Measurements from ENCODE around the gene RCAN2. TPM values are rescaled to one million over a fixed set of nuclear protein-coding genes. Genes with fewer than 3 reads are reported as not detected.

RCAN2 gene
- total RNA-seq, 1 donor from 2014 or later = 9.0 TPM

GRCh38 chr6:46296586-46296985 lies 194.7 kb downstream of the RCAN2 start:
- Histone ChIP-seq H3K27me3 (ENCODE audit: low read depth) (no peaks in the 10 kb centered on the region), H3K4me1 (no peaks in the 10 kb centered on the region), H3K27ac (no peak overlapping the region), H3K36me3 (no peaks in the 10 kb centered on the region), H3K9me3 (no peaks in the 10 kb centered on the region), H3K4me3 (no peak overlapping the region)
- DNase-seq = no peak
- no peak for ATAC-seq
- intact Hi-C loops (cut with DNase I) = no loop called here
- TF ChIP-seq CTCF (IDR thresholded peaks at IDR 0.05) = no peak

- no peak overlapping the region for H3K4me3 ChIP-seq
- DNase-seq = no peak
- no peaks in the 10 kb centered on the region for H3K27me3 ChIP-seq (ENCODE audit: low read depth)
- ATAC-seq = no peak
- no peaks in the 10 kb centered on the region for H3K36me3 ChIP-seq
- H3K9me3 ChIP-seq = no peaks in the 10 kb centered on the region
- TF ChIP-seq CTCF (IDR thresholded peaks at IDR 0.05) = no peak
- no peaks in the 10 kb centered on the region for H3K4me1 ChIP-seq
- H3K27ac ChIP-seq = no peak overlapping the region
- intact Hi-C loops (cut with DNase I) = no loop called here
These were observed 197.5 kb downstream of the RCAN2 start for GRCh38 chr6:46293641-46294316.

- intact Hi-C loops (cut with DNase I) = no loop called here
- DNase-seq (no peak), ATAC-seq (no peak)
- Histone ChIP-seq H3K27me3 (ENCODE audit: low read depth) (no peaks in the 10 kb centered on the region), H3K9me3 (no peaks in the 10 kb centered on the region), H3K4me3 (no peak overlapping the region), H3K36me3 (no peaks in the 10 kb centered on the region), H3K27ac (no peak overlapping the region), H3K4me1 (no peaks in the 10 kb centered on the region)
- no peak for TF ChIP-seq CTCF (IDR thresholded peaks at IDR 0.05)
These were observed 199.4 kb downstream of the RCAN2 start for GRCh38 chr6:46291880-46292279.

- H3K4me1 ChIP-seq = no peaks in the 10 kb centered on the region
- DNase-seq (no peak), ATAC-seq (no peak)
- no peaks in the 10 kb centered on the region for H3K9me3 ChIP-seq
- no peaks in the 10 kb centered on the region for H3K36me3 ChIP-seq
- intact Hi-C loops (cut with DNase I) = no loop called here
- no peak for TF ChIP-seq CTCF (IDR thresholded peaks at IDR 0.05)
- H3K27me3 ChIP-seq (ENCODE audit: low read depth) = no peaks in the 10 kb centered on the region
- no peak overlapping the region for H3K4me3 ChIP-seq
- H3K27ac ChIP-seq = no peak overlapping the region
These were observed 200.0 kb downstream of the RCAN2 start for GRCh38 chr6:46291275-46291633.

- Histone ChIP-seq H3K4me3 (no peak overlapping the region), H3K9me3 (no peaks in the 10 kb centered on the region), H3K36me3 (no peaks in the 10 kb centered on the region), H3K4me1 (no peaks in the 10 kb centered on the region), H3K27ac (no peak overlapping the region), H3K27me3 (ENCODE audit: low read depth) (no peaks in the 10 kb centered on the region)
- intact Hi-C loops (cut with DNase I) = no loop called here
- no peak for TF ChIP-seq CTCF (IDR thresholded peaks at IDR 0.05)
- no peak for DNase-seq
- no peak for ATAC-seq
These were observed 200.6 kb downstream of the RCAN2 start for GRCh38 chr6:46290421-46291274.
